ENCODE results near the gene SLC10A3. TPM values are rescaled to one million over a fixed set of nuclear protein-coding genes. Genes with fewer than 3 reads are reported as not detected.

SLC10A3 gene
- total and polyA plus RNA-seq, 10 of the 15 experiments (the other 5 are each of a cell fraction or from before 2014, with no cell fraction given) = 1.7 to 23.5 (median 11.0) TPM

GRCh38 chrX:154495472-154495922 lies 5.1 kb upstream of the SLC10A3 start (continued):
- TF ChIP-seq CEBPZ (IDR thresholded peaks at IDR 0.05; ENCODE audit: low read depth, low read length) (no peak), ATF7 (IDR thresholded peaks at IDR 0.05; ENCODE audit: low read depth) (no peak), LARP7 (IDR thresholded peaks at IDR 0.05) (no peak), EGR1 (IDR thresholded peaks at IDR 0.05; ENCODE audit: borderline replicate concordance in 1 of 2, low read depth in 2 of 2, low read length in 2 of 2) (no peak), EZH2 (IDR thresholded peaks at IDR 0.05; ENCODE audit: borderline replicate concordance, control insufficient read depth, low read depth, low read length) (no peak), HDGF (IDR thresholded peaks at IDR 0.05) (no peak), PKNOX1 (IDR thresholded peaks at IDR 0.05) (no peak), POU2F2 (IDR thresholded peaks at IDR 0.05; ENCODE audit: borderline replicate concordance, low read depth, low read length) (no peak), ZNF592 (IDR thresholded peaks at IDR 0.05) (no peak), RAD21 (IDR thresholded peaks at IDR 0.05; ENCODE audit: insufficient read depth, low read depth, low read length) (no peak), MEF2B (IDR thresholded peaks at IDR 0.05; ENCODE audit: partially characterized antibody, poor library complexity, severe bottlenecking) (no peak), BHLHE40 (IDR thresholded peaks at IDR 0.05; ENCODE audit: borderline replicate concordance in 1 of 2, low read depth in 2 of 2, low read length in 1 of 2) (no peak)
- TF ChIP-seq, protein P1, sequence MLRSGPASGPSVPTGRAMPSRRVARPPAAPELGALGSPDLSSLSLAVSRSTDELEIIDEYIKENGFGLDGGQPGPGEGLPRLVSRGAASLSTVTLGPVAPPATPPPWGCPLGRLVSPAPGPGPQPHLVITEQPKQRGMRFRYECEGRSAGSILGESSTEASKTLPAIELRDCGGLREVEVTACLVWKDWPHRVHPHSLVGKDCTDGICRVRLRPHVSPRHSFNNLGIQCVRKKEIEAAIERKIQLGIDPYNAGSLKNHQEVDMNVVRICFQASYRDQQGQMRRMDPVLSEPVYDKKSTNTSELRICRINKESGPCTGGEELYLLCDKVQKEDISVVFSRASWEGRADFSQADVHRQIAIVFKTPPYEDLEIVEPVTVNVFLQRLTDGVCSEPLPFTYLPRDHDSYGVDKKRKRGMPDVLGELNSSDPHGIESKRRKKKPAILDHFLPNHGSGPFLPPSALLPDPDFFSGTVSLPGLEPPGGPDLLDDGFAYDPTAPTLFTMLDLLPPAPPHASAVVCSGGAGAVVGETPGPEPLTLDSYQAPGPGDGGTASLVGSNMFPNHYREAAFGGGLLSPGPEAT (IDR thresholded peaks at IDR 0.05; ENCODE audit: low read depth) = no peak
- TF ChIP-seq, protein P2, sequence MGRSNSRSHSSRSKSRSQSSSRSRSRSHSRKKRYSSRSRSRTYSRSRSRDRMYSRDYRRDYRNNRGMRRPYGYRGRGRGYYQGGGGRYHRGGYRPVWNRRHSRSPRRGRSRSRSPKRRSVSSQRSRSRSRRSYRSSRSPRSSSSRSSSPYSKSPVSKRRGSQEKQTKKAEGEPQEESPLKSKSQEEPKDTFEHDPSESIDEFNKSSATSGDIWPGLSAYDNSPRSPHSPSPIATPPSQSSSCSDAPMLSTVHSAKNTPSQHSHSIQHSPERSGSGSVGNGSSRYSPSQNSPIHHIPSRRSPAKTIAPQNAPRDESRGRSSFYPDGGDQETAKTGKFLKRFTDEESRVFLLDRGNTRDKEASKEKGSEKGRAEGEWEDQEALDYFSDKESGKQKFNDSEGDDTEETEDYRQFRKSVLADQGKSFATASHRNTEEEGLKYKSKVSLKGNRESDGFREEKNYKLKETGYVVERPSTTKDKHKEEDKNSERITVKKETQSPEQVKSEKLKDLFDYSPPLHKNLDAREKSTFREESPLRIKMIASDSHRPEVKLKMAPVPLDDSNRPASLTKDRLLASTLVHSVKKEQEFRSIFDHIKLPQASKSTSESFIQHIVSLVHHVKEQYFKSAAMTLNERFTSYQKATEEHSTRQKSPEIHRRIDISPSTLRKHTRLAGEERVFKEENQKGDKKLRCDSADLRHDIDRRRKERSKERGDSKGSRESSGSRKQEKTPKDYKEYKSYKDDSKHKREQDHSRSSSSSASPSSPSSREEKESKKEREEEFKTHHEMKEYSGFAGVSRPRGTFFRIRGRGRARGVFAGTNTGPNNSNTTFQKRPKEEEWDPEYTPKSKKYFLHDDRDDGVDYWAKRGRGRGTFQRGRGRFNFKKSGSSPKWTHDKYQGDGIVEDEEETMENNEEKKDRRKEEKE (IDR thresholded peaks at IDR 0.05) = no peak

Measured in GM12878 (cell line).